HepG2 (cell line): ENCODE data around the gene SYT1. TPM values are rescaled to one million over a fixed set of nuclear protein-coding genes. Genes with fewer than 3 reads are reported as not detected.

Source experiments
- ATF4 ChIP-seq, 2 experiments: fragments of 450-650 bp in 1 of 2; sonication (generic) in 1 of 2; formaldehyde crosslinking; IDR thresholded peaks; 2 replicates each; pipeline versions ENCODE4 v1.5.0 to v1.8.0; 2020 to 2022; ENCODE audit warnings: mild to moderate bottlenecking in 1 of 2, missing genetic modification reagents in 1 of 2
- FOXA1 ChIP-seq, 2 experiments: fragments of 450-650 bp in 1 of 2; sonication (generic) in 1 of 2; formaldehyde crosslinking in 1 of 2; IDR thresholded peaks; 2 replicates each; pipeline versions ENCODE4 v1.4.0 to v1.6.1; 2016 to 2020; ENCODE audit warnings: missing genetic modification reagents in 1 of 2
- KLF13 ChIP-seq: sonication (generic); formaldehyde crosslinking; IDR thresholded peaks from 2 replicates; pipeline ENCODE4 v1.4.0; 2020; ENCODE audit warnings: mild to moderate bottlenecking, missing genetic modification reagents
- NR3C1 ChIP-seq: sonication (generic); formaldehyde crosslinking; IDR thresholded peaks from 2 replicates; pipeline ENCODE4 v1.4.0; 2020; ENCODE audit warnings: missing genetic modification reagents
- RFX1 ChIP-seq: fragments of 450-650 bp; IDR thresholded peaks from 2 replicates; pipeline ENCODE4 v1.6.1; 2017
- SKIL ChIP-seq: sonication (generic); formaldehyde crosslinking; IDR thresholded peaks from 2 replicates; pipeline ENCODE4 v1.8.0; 2022; ENCODE audit warnings: missing genetic modification reagents, mild to moderate bottlenecking, moderate library complexity, borderline replicate concordance
- SRSF4 ChIP-seq: fragments of 200-400 bp; formaldehyde crosslinking; IDR thresholded peaks from one replicate; pipeline ENCODE4 v1.6.1; 2018; ENCODE audit warnings: mild to moderate bottlenecking, low read depth, low read length, moderate library complexity; ENCODE audit not compliant: poor library complexity, severe bottlenecking
- ZBTB25 ChIP-seq: IDR thresholded peaks from 2 replicates; pipeline ENCODE4 v1.6.1; 2018; ENCODE audit warnings: missing genetic modification reagents
- ZBTB8A ChIP-seq: sonication (generic); formaldehyde crosslinking; IDR thresholded peaks from 2 replicates; pipeline ENCODE4 v1.4.0; 2020; ENCODE audit warnings: mild to moderate bottlenecking, low read depth, missing genetic modification reagents, borderline replicate concordance
- ZHX2 ChIP-seq, 2 experiments: sonication (generic) in 1 of 2; formaldehyde crosslinking in 1 of 2; IDR thresholded peaks; 2 replicates each; pipeline versions ENCODE4 v1.6.1 to v1.9.0; 2014 to 2022; ENCODE audit warnings: antibody characterized with exemption in 1 of 2, borderline replicate concordance in 1 of 2, inconsistent platforms in 1 of 2, low read depth in 1 of 2, missing genetic modification reagents in 1 of 2
- ZNF558 ChIP-seq: sonication (generic); formaldehyde crosslinking; IDR thresholded peaks from 2 replicates; pipeline ENCODE4 v1.9.0; 2022; ENCODE audit warnings: mild to moderate bottlenecking, missing genetic modification reagents, borderline replicate concordance
- ZNF720 ChIP-seq: sonication (generic); formaldehyde crosslinking; IDR thresholded peaks from 2 replicates; pipeline ENCODE4 v1.4.0; 2020; ENCODE audit warnings: missing genetic modification reagents
- ZNF75D ChIP-seq: sonication (generic); formaldehyde crosslinking; IDR thresholded peaks from 2 replicates; pipeline ENCODE4 v1.8.1; 2023; ENCODE audit warnings: missing genetic modification reagents, mild to moderate bottlenecking, borderline replicate concordance
- ZNF839 ChIP-seq: sonication (generic); formaldehyde crosslinking; IDR thresholded peaks from 2 replicates; pipeline ENCODE4 v1.4.0; 2020; ENCODE audit warnings: missing genetic modification reagents, mild to moderate bottlenecking, borderline replicate concordance
- polyA plus RNA-seq, 8 experiments: library from polyadenylated mRNA; depleted of rRNA in 3 of 8; stranded (reverse) in 7 of 8; unstranded in 1 of 8; fragments of >200 nt; fragmentation: Illumina TruSeq in 4 of 8; extraction: Trizol in 4 of 8; gene quantifications; 2 replicates each; pipeline versions ENCODE4 v1.2.1 to v1.2.3, GENCODE V29; 2011 to 2016; ENCODE audit warnings: low read depth in 4 of 8, missing spikeins in 1 of 8, mixed read lengths in 1 of 8; ENCODE audit not compliant: insufficient read depth in 1 of 8
- total RNA-seq, 5 experiments: library from RNA; depleted of rRNA; stranded (reverse); fragments of >200 nt; fragmentation: Illumina TruSeq; extraction: Trizol; gene quantifications; 2 replicates each; pipeline ENCODE4 v1.2.3, GENCODE V29; 2016; ENCODE audit warnings: low read depth in 1 of 5
- TF ChIP-seq, protein P1 (sequence below): sonication (generic); formaldehyde crosslinking; IDR thresholded peaks from 2 replicates; pipeline ENCODE4 v1.8.0; 2022; ENCODE audit warnings: missing genetic modification reagents, mild to moderate bottlenecking, borderline replicate concordance
- TF ChIP-seq, protein P2 (sequence below): sonication (generic); formaldehyde crosslinking; IDR thresholded peaks from 2 replicates; pipeline ENCODE4 v1.4.0; 2020; ENCODE audit warnings: missing genetic modification reagents

SYT1 gene
- total and polyA plus RNA-seq, 2 of the 13 experiments (the other 11 are each of a cell fraction or from before 2014, with no cell fraction given) = not detected

- TF ChIP-seq, protein P1, sequence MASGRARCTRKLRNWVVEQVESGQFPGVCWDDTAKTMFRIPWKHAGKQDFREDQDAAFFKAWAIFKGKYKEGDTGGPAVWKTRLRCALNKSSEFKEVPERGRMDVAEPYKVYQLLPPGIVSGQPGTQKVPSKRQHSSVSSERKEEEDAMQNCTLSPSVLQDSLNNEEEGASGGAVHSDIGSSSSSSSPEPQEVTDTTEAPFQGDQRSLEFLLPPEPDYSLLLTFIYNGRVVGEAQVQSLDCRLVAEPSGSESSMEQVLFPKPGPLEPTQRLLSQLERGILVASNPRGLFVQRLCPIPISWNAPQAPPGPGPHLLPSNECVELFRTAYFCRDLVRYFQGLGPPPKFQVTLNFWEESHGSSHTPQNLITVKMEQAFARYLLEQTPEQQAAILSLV (CRISPR knock-in tag) = no peak
- TF ChIP-seq, protein P2, sequence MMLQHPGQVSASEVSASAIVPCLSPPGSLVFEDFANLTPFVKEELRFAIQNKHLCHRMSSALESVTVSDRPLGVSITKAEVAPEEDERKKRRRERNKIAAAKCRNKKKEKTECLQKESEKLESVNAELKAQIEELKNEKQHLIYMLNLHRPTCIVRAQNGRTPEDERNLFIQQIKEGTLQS = no peak
- TF ChIP-seq SKIL (CRISPR knock-in tag) = no peak
- TF ChIP-seq ZNF720 (CRISPR knock-in tag) = no peak
- TF ChIP-seq ZBTB8A = no peak
- no peak for TF ChIP-seq ZHX2 (IDR thresholded peaks at IDR 0.05; ENCODE audit: low read depth)
- no peak for TF ChIP-seq ZHX2 (CRISPR knock-in tag; IDR thresholded peaks at IDR 0.05; ENCODE audit: borderline replicate concordance)
- no peak for TF ChIP-seq NR3C1 (CRISPR knock-in tag)
- no peak for TF ChIP-seq ZNF558
- no peak for TF ChIP-seq ZNF839 (CRISPR knock-in tag)
- peak in 1 of 2 experiments; percentile 57; a peak in 1 of 4 replicates for TF ChIP-seq ATF4 (CRISPR knock-in tag; IDR thresholded peaks at IDR 0.05)
- TF ChIP-seq RFX1 = peak; percentile 60
- no peak for TF ChIP-seq ZBTB25 (CRISPR knock-in tag)
- TF ChIP-seq ZNF75D (CRISPR knock-in tag) = no peak
- no peak for TF ChIP-seq KLF13
- TF ChIP-seq SRSF4 = no peak
- TF ChIP-seq FOXA1 (IDR thresholded peaks at IDR 0.05) = peak; percentile 87
- no peak for TF ChIP-seq FOXA1 (CRISPR knock-in tag; IDR thresholded peaks at IDR 0.05)
These were observed 559.6 kb downstream of the SYT1 start (continued) for GRCh38 chr12:79424109-79424721.
